ENCODE measurements around the gene VSIR.

Gene VSIR

GRCh38 chr10:71812016-71812912 lies 38.9 kb upstream of the VSIR start:
- TF ChIP-seq, protein P1, sequence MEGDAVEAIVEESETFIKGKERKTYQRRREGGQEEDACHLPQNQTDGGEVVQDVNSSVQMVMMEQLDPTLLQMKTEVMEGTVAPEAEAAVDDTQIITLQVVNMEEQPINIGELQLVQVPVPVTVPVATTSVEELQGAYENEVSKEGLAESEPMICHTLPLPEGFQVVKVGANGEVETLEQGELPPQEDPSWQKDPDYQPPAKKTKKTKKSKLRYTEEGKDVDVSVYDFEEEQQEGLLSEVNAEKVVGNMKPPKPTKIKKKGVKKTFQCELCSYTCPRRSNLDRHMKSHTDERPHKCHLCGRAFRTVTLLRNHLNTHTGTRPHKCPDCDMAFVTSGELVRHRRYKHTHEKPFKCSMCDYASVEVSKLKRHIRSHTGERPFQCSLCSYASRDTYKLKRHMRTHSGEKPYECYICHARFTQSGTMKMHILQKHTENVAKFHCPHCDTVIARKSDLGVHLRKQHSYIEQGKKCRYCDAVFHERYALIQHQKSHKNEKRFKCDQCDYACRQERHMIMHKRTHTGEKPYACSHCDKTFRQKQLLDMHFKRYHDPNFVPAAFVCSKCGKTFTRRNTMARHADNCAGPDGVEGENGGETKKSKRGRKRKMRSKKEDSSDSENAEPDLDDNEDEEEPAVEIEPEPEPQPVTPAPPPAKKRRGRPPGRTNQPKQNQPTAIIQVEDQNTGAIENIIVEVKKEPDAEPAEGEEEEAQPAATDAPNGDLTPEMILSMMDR (IDR thresholded peaks at IDR 0.05; ENCODE audit: insufficient read depth, missing control alignments), result peak; percentile 58
- DNase-seq (ENCODE audit: insufficient read length, low spot score) (peak; percentile 51), FAIRE-seq (no peak)

- TF ChIP-seq, protein P1 (IDR thresholded peaks at IDR 0.05; ENCODE audit: insufficient read depth, missing control alignments), result no peak
- FAIRE-seq (no peak), DNase-seq (ENCODE audit: insufficient read length, low spot score) (no peak)
Observed at GRCh38 chr10:71811351-71811750, 38.0 kb upstream of the VSIR start.

- FAIRE-seq (no peak), DNase-seq (ENCODE audit: insufficient read length, low spot score) (no peak)
- TF ChIP-seq, protein P1 (IDR thresholded peaks at IDR 0.05; ENCODE audit: insufficient read depth, missing control alignments), result no peak
Observed at GRCh38 chr10:71810048-71810750, 36.9 kb upstream of the VSIR start.

DNA sequence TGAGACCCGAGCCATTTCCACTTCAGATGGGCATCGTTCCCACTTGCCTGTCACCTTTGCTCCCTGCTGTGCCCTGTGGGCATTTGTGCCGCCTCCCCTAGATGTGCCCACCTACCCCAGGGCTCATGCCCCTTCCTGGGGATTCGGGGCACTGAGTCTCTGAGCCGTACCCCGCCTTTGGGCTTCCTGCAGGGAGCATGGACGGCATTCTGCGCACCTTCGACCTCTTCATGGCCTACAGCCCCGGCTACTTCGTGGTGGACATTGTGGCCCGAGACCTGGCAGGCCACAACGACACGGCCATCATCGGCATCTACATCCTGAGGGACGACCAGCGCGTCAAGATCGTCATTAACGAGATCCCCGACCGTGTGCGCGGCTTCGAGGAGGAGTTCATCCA lies 36.3 kb upstream of the VSIR start:
- FAIRE-seq (no peak), DNase-seq (ENCODE audit: insufficient read length, low spot score) (no peak)
- TF ChIP-seq, protein P1 (IDR thresholded peaks at IDR 0.05; ENCODE audit: insufficient read depth, missing control alignments), result no peak

DNA sequence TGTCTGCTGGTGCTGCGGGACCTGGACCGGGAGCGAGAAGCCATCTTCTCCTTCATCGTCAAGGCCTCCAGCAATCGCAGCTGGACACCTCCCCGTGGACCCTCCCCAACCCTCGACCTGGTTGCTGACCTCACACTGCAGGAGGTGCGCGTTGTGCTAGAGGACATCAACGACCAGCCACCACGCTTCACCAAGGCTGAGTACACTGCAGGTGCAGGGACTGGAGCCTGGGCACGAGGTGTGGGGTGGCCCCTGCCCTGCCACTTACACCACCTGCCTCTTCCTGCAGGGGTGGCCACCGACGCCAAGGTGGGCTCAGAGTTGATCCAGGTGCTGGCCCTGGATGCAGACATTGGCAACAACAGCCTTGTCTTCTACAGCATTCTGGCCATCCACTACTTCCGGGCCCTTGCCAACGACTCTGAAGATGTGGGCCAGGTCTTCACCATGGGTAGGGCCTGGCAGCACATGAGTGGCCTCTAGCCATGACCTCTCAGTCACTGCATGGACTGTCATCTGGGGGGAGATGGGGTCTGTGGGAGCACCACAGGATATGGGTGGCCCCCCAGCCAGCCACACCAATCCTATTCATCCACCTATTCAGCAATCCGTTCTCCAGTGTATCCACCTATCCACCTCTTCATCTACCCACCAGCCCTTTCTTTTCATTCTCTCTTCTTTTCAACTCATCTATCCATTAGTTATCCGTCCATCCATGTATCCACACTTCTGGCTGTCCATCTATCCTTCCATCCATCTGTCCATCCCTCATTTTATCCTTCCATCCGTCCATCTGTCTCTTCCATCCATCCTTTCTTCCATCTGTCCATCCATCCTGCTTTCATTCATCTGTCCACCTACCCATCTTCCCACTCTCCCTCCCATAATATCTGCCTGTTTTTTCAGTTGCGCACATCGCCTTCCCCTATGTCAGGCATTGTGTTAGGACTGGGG lies 34.5 kb upstream of the VSIR start:
- no peak for FAIRE-seq
- no peak for DNase-seq (ENCODE audit: insufficient read length, low spot score)
- TF ChIP-seq, protein P1 (IDR thresholded peaks at IDR 0.05; ENCODE audit: insufficient read depth, missing control alignments), result no peak

GRCh38 chr10:71806704-71807556 lies 33.6 kb upstream of the VSIR start:
- FAIRE-seq, result no peak
- no peak for DNase-seq (ENCODE audit: insufficient read length, low spot score)
- TF ChIP-seq, protein P1 (IDR thresholded peaks at IDR 0.05; ENCODE audit: insufficient read depth, missing control alignments), result no peak
